PC-9 (cell line): ENCODE results near the gene CYP2C18.

ENCODE experiments used
- CTCF ChIP-seq: fragments of 200-600 bp; sonication (generic); conservative IDR thresholded peaks from 2 replicates; pipeline ENCODE4 v1.6.1; 2017; ENCODE audit warnings: mixed run types, antibody characterized with exemption, mild to moderate bottlenecking, moderate library complexity
- EZH2 ChIP-seq: fragments of 200-600 bp; sonication (generic); IDR thresholded peaks from 2 replicates; pipeline ENCODE4 v1.8.0; 2017; ENCODE audit warnings: antibody characterized with exemption, low read depth

GRCh38 chr10:94747137-94747536 is 63.6 kb downstream of the CYP2C18 start:
- TF ChIP-seq EZH2 (no peak), CTCF (no peak)
